Breast epithelium (tissue), 3 donors: ENCODE data around the gene GUCD1.

ENCODE experiments used
- POLR2A ChIP-seq: fragments of 450-650 bp; IDR thresholded peaks from one replicate; pipeline ENCODE4 v1.6.1; 2016; ENCODE audit warnings: antibody characterized with exemption, mild to moderate bottlenecking, moderate library complexity
- TF ChIP-seq, protein P1 (sequence below), 3 donors: fragments of 450-650 bp; IDR thresholded peaks; one replicate each; pipeline ENCODE4 v1.5.1; 2016 to 2017; ENCODE audit warnings: antibody characterized with exemption in 3 of 3, mild to moderate bottlenecking in 3 of 3, moderate library complexity in 3 of 3

DNA sequence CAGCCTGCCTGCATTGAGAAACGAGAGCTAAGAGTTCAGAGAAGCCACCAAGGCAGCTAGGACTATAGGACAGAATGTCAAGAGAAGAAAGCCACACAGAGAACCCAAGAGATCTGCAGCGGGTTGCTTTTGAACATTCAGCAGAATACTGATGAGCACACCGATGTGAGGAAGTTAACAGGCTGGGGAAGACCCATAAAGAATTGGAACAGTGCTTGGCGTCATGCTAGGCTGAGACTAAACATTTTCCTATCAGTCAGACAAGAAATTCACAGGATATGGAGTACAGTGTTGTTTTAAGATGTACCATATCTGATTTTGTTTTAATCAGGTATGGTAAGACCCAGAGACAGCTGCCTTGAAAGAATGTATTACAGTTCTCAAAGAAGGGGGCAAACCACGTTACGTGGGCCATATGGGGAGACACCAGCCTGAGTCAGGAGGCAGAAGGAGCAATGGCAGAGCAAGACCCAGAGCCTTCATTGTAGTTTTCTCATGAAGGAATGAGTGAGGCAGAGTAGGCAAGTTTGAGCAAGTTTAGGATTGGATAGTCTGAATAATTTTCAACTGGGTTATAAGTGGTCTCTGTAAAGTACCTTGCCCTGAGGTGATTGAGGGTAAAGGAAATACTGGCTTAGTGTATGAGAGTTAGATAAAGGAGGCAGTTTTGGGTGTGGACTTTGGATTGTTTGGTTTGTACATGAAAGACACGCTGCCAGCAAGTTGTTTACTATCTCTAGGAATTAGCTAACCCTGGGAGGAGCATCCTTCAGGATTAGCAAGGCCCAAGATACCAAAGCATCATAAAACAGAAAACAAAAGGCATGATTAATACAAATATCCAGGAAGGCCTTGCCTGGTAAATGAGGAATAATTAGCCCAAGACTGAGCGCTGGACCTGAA is 23.7 kb upstream of the GUCD1 start:
- TF ChIP-seq, protein P1, sequence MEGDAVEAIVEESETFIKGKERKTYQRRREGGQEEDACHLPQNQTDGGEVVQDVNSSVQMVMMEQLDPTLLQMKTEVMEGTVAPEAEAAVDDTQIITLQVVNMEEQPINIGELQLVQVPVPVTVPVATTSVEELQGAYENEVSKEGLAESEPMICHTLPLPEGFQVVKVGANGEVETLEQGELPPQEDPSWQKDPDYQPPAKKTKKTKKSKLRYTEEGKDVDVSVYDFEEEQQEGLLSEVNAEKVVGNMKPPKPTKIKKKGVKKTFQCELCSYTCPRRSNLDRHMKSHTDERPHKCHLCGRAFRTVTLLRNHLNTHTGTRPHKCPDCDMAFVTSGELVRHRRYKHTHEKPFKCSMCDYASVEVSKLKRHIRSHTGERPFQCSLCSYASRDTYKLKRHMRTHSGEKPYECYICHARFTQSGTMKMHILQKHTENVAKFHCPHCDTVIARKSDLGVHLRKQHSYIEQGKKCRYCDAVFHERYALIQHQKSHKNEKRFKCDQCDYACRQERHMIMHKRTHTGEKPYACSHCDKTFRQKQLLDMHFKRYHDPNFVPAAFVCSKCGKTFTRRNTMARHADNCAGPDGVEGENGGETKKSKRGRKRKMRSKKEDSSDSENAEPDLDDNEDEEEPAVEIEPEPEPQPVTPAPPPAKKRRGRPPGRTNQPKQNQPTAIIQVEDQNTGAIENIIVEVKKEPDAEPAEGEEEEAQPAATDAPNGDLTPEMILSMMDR (IDR thresholded peaks at IDR 0.05) = no peak
- TF ChIP-seq POLR2A = no peak
